Measurements from ENCODE around the gene ZNF414.

GRCh38 chr19:8468124-8468523 is 45.8 kb downstream of the ZNF414 start:
- TF ChIP-seq CTCF (conservative IDR thresholded peaks at IDR 0.05; ENCODE audit: low read depth, low read length) (no peak), EZH2 (IDR thresholded peaks at IDR 0.05; ENCODE audit: low read length, unreplicated experiment) (no peak), EZH2phosphoT487 (IDR thresholded peaks at IDR 0.05; ENCODE audit: borderline replicate concordance, low read length) (no peak)
